GM12878 (cell line): ENCODE results near the gene SELENOH. TPM values are rescaled to one million over a fixed set of nuclear protein-coding genes. Genes with fewer than 3 reads are reported as not detected.

Experiments used
- CHD1 ChIP-seq: IDR thresholded peaks from 2 replicates; pipeline ENCODE4 v1.6.1; 2012; ENCODE audit warnings: low read depth, low read length, improper control_type of control experiment
- DPF2 ChIP-seq: fragments of 450-650 bp; IDR thresholded peaks from 2 replicates; pipeline ENCODE4 v1.6.1; 2017; ENCODE audit warnings: mild to moderate bottlenecking
- FOXM1 ChIP-seq: IDR thresholded peaks from 2 replicates; pipeline ENCODE4 v1.6.1; 2012; ENCODE audit warnings: low read depth, mild to moderate bottlenecking, inconsistent platforms, low read length, moderate library complexity
- HDAC2 ChIP-seq: fragments of 200-600 bp; sonication (generic); IDR thresholded peaks from 2 replicates; pipeline ENCODE4 v1.6.1; 2017
- IKZF1 ChIP-seq: fragments of 450-650 bp; conservative IDR thresholded peaks from 2 replicates; pipeline ENCODE4 v1.6.1; 2017; ENCODE audit warnings: antibody characterized with exemption, mild to moderate bottlenecking
- MEF2A ChIP-seq: IDR thresholded peaks from 2 replicates; pipeline ENCODE4 v1.6.1; 2011; ENCODE audit warnings: low read depth, mild to moderate bottlenecking, low read length, moderate library complexity; ENCODE audit not compliant: insufficient read depth
- MEF2B ChIP-seq: fragments of 450-650 bp; IDR thresholded peaks from 2 replicates; pipeline ENCODE4 v1.6.1; 2018; ENCODE audit warnings: mild to moderate bottlenecking, moderate library complexity; ENCODE audit not compliant: partially characterized antibody, poor library complexity, severe bottlenecking
- MTA2 ChIP-seq: fragments of 450-650 bp; IDR thresholded peaks from 2 replicates; pipeline ENCODE4 v1.6.1; 2016; ENCODE audit warnings: low read depth, mild to moderate bottlenecking, moderate library complexity
- MXI1 ChIP-seq: fragments of 150-350 bp; IDR thresholded peaks from 2 replicates; pipeline ENCODE4 v1.6.1; 2011; ENCODE audit warnings: low read depth, mild to moderate bottlenecking, inconsistent platforms, low read length, improper control_type of control experiment
- NR2C1 ChIP-seq: fragments of 450-650 bp; IDR thresholded peaks from 2 replicates; pipeline ENCODE4 v1.6.1; 2017; ENCODE audit warnings: antibody characterized with exemption, mild to moderate bottlenecking, moderate library complexity
- SMC3 ChIP-seq: IDR thresholded peaks from 2 replicates; pipeline ENCODE4 v1.6.1; 2011; ENCODE audit warnings: low read length, improper control_type of control experiment, borderline replicate concordance
- STAT3 ChIP-seq: IDR thresholded peaks from 2 replicates; pipeline ENCODE4 v1.6.1; 2011; ENCODE audit warnings: low read depth, low read length, improper control_type of control experiment
- TCF7 ChIP-seq: IDR thresholded peaks from 2 replicates; pipeline ENCODE4 v1.6.1; 2014; ENCODE audit warnings: antibody characterized with exemption, borderline replicate concordance
- YY1 ChIP-seq: IDR thresholded peaks from 2 replicates; pipeline ENCODE4 v1.6.1; 2011; ENCODE audit warnings: low read depth, mild to moderate bottlenecking, low read length
- ZNF217 ChIP-seq: fragments of 450-650 bp; IDR thresholded peaks from 2 replicates; pipeline ENCODE4 v1.6.1; 2017; ENCODE audit warnings: antibody characterized with exemption, mild to moderate bottlenecking
- polyA plus RNA-seq, 11 experiments: library from polyadenylated mRNA; depleted of rRNA in 4 of 11; unstranded in 6 of 11; stranded (reverse) in 5 of 11; fragments of >200 nt; fragmentation: Nextera tagmentation in 4 of 11; fragmentation: Illumina TruSeq in 1 of 11; extraction: Ambion mirVana in 4 of 11; extraction: Trizol in 1 of 11; gene quantifications; 1 replicate in 1 of 11; 2 replicates in 10 of 11; pipeline versions ENCODE4 v1.2.1 to v1.2.3, GENCODE V29; 2011 to 2016; ENCODE audit warnings: inconsistent platforms in 2 of 11, missing spikeins in 2 of 11, low read depth in 1 of 11
- total RNA-seq, 4 experiments: library from RNA; depleted of rRNA in 3 of 4; stranded (reverse); fragments of >200 nt in 3 of 4; fragmentation: Illumina TruSeq in 1 of 4; extraction: Trizol in 1 of 4; gene quantifications; 2 replicates each; pipeline versions ENCODE4 v1.2.1 to v1.2.3, GENCODE V29; 2013 to 2021
- TF ChIP-seq, protein P1 (sequence below): fragments of 450-650 bp; IDR thresholded peaks from 2 replicates; pipeline ENCODE4 v1.6.1; 2017; ENCODE audit warnings: mild to moderate bottlenecking, moderate library complexity
- TF ChIP-seq, protein P2 (sequence below): IDR thresholded peaks from 2 replicates; pipeline ENCODE4 v1.6.1; 2011; ENCODE audit warnings: borderline replicate concordance, low read depth, mild to moderate bottlenecking, moderate library complexity, mixed read lengths, low read length; ENCODE audit not compliant: insufficient read depth; ENCODE audit errors: extremely low read length
- TF ChIP-seq, protein P3 (sequence below), 3 experiments: IDR thresholded peaks in 2 of 3; conservative IDR thresholded peaks in 1 of 3; 2 replicates each; pipeline ENCODE4 v1.5.1; 2011; ENCODE audit warnings: low read depth in 3 of 3, low read length in 3 of 3, mild to moderate bottlenecking in 3 of 3, control low read depth in 2 of 3, moderate library complexity in 2 of 3, inconsistent platforms in 1 of 3, mixed read lengths in 1 of 3; ENCODE audit not compliant: control insufficient read depth in 2 of 3, insufficient read depth in 1 of 3; ENCODE audit errors: extremely low read depth in 1 of 3
- TF ChIP-seq, protein P4 (sequence below): fragments of 450-650 bp; IDR thresholded peaks from 2 replicates; pipeline ENCODE4 v1.6.1; 2014; ENCODE audit warnings: mild to moderate bottlenecking
- TF ChIP-seq, protein P5 (sequence below): fragments of 150-350 bp; IDR thresholded peaks from 2 replicates; pipeline ENCODE4 v1.6.1; 2014; ENCODE audit warnings: mild to moderate bottlenecking, low read depth, low read length

Gene SELENOH
- total and polyA plus RNA-seq, 10 of the 15 experiments (the other 5 are each of a cell fraction or from before 2014, with no cell fraction given), result 20.3 to 458 (median 200) TPM

DNA sequence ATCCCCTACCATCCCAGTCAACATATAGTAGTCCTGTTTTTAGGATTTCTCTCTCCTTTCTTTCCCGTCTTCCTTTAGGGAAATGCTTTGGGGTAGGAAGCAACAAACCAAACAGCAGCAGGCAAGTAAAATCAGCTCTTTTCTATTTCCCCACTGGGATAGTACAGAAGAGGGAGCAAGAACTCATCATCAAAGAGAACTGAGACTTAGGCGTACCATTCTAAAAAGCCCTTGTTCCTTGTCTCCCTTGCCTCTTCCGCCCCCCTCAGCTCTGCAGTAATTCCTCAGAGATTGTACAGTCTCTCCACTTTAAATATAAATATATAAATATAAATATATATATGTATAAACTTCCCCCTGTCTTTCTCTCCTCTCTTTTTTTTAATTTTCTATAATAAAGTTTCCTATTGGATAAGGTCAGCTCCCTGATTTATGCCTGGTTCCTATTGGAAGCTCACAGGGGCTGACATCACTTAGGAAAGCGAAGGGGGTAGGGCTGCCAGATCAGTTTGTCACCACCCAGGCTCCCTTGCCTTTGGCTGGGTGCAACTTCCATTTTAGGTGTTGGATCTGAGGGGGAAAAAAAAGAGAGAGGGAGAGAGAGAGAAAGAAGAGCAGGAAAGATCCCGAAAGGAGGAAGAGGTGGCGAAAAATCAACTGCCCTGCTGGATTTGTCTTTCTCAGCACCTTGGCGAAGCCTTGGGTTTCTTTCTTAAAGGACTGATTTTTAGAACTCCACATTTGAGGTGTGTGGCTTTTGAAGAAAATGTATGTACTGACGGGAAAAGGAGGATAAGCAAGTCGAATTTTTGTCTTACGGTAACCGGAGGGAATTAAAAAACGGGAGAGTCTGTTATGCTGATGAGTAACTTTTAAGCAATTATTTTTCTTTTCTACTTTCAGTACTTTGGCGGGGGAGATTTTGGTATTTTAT lies 20.3 kb downstream of the SELENOH start, which contains the start of gene CTNND1 (continued):
- TF ChIP-seq, protein P1, sequence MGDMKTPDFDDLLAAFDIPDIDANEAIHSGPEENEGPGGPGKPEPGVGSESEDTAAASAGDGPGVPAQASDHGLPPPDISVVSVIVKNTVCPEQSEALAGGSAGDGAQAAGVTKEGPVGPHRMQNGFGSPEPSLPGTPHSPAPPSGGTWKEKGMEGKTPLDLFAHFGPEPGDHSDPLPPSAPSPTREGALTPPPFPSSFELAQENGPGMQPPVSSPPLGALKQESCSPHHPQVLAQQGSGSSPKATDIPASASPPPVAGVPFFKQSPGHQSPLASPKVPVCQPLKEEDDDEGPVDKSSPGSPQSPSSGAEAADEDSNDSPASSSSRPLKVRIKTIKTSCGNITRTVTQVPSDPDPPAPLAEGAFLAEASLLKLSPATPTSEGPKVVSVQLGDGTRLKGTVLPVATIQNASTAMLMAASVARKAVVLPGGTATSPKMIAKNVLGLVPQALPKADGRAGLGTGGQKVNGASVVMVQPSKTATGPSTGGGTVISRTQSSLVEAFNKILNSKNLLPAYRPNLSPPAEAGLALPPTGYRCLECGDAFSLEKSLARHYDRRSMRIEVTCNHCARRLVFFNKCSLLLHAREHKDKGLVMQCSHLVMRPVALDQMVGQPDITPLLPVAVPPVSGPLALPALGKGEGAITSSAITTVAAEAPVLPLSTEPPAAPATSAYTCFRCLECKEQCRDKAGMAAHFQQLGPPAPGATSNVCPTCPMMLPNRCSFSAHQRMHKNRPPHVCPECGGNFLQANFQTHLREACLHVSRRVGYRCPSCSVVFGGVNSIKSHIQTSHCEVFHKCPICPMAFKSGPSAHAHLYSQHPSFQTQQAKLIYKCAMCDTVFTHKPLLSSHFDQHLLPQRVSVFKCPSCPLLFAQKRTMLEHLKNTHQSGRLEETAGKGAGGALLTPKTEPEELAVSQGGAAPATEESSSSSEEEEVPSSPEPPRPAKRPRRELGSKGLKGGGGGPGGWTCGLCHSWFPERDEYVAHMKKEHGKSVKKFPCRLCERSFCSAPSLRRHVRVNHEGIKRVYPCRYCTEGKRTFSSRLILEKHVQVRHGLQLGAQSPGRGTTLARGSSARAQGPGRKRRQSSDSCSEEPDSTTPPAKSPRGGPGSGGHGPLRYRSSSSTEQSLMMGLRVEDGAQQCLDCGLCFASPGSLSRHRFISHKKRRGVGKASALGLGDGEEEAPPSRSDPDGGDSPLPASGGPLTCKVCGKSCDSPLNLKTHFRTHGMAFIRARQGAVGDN, result no peak
- TF ChIP-seq HDAC2 (no peak), ZNF217 (no peak), FOXM1 (no peak), TCF7 (no peak; the same call in 1 of the 2 replicates), IKZF1 (peak; percentile 91), CHD1 (peak; percentile 66; the same call in 1 of the 2 replicates), DPF2 (no peak), MXI1 (no peak), YY1 (peak; percentile 83), SMC3 (no peak), NR2C1 (no peak), STAT3 (no peak), MTA2 (no peak; the same call in 1 of the 2 replicates), MEF2A (no peak), MEF2B (no peak)
- TF ChIP-seq, protein P2, sequence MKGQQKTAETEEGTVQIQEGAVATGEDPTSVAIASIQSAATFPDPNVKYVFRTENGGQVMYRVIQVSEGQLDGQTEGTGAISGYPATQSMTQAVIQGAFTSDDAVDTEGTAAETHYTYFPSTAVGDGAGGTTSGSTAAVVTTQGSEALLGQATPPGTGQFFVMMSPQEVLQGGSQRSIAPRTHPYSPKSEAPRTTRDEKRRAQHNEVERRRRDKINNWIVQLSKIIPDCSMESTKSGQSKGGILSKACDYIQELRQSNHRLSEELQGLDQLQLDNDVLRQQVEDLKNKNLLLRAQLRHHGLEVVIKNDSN, result no peak
- TF ChIP-seq, protein P3, sequence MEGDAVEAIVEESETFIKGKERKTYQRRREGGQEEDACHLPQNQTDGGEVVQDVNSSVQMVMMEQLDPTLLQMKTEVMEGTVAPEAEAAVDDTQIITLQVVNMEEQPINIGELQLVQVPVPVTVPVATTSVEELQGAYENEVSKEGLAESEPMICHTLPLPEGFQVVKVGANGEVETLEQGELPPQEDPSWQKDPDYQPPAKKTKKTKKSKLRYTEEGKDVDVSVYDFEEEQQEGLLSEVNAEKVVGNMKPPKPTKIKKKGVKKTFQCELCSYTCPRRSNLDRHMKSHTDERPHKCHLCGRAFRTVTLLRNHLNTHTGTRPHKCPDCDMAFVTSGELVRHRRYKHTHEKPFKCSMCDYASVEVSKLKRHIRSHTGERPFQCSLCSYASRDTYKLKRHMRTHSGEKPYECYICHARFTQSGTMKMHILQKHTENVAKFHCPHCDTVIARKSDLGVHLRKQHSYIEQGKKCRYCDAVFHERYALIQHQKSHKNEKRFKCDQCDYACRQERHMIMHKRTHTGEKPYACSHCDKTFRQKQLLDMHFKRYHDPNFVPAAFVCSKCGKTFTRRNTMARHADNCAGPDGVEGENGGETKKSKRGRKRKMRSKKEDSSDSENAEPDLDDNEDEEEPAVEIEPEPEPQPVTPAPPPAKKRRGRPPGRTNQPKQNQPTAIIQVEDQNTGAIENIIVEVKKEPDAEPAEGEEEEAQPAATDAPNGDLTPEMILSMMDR (IDR thresholded peaks at IDR 0.05 in 2 of 3, conservative IDR thresholded peaks at IDR 0.05 in 1 of 3; ENCODE audit: control insufficient read depth in 2 of 3, extremely low read depth in 1 of 3, insufficient read depth in 1 of 3, low read depth in 3 of 3, low read length in 3 of 3), result no peak
- TF ChIP-seq, protein P4, sequence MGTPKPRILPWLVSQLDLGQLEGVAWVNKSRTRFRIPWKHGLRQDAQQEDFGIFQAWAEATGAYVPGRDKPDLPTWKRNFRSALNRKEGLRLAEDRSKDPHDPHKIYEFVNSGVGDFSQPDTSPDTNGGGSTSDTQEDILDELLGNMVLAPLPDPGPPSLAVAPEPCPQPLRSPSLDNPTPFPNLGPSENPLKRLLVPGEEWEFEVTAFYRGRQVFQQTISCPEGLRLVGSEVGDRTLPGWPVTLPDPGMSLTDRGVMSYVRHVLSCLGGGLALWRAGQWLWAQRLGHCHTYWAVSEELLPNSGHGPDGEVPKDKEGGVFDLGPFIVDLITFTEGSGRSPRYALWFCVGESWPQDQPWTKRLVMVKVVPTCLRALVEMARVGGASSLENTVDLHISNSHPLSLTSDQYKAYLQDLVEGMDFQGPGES, result no peak
- TF ChIP-seq, protein P5, sequence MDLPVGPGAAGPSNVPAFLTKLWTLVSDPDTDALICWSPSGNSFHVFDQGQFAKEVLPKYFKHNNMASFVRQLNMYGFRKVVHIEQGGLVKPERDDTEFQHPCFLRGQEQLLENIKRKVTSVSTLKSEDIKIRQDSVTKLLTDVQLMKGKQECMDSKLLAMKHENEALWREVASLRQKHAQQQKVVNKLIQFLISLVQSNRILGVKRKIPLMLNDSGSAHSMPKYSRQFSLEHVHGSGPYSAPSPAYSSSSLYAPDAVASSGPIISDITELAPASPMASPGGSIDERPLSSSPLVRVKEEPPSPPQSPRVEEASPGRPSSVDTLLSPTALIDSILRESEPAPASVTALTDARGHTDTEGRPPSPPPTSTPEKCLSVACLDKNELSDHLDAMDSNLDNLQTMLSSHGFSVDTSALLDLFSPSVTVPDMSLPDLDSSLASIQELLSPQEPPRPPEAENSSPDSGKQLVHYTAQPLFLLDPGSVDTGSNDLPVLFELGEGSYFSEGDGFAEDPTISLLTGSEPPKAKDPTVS, result no peak
